GM10248 (cell line): ENCODE results near the gene ATP9A.
"Not testable (repeated sequence)": the region's sequence is repeated elsewhere in the genome, so short reads cannot be mapped to it uniquely, and the experiment has no call there.

Source experiments
- CTCF ChIA-PET: fragments of 300-600 bp; sonication (Branson Sonifier 250); formaldehyde crosslinking; extraction: SDS; loops from one replicate; lab custom pipeline; 2021; ENCODE audit warnings: antibody characterized with exemption; lab: Yijun Ruan, JAX
- POLR2A ChIA-PET: fragments of 350-650 bp; sonication (Branson Sonifier 250); formaldehyde crosslinking; extraction: SDS; loops from one replicate; lab custom pipeline; 2020; ENCODE audit warnings: antibody characterized with exemption; lab: Yijun Ruan, JAX
- DNase-seq: peaks from one replicate; pipeline ENCODE4 v3.0.0; 2012; ENCODE audit errors: extremely low spot score
- CTCF ChIP-seq: IDR thresholded peaks from 2 replicates; pipeline ENCODE4 v1.5.1; 2012; ENCODE audit warnings: mild to moderate bottlenecking, low read depth; ENCODE audit errors: extremely low read depth, missing control alignments, control extremely low read depth

ATP9A gene

GRCh38 chr20:51692806-51693400, 75.3 kb downstream of the ATP9A start:
- POLR2A ChIA-PET = no interaction called here
- TF ChIP-seq CTCF = no peak
- no peak for DNase-seq
- CTCF ChIA-PET = interaction anchor here (1.7 kb wide), 1 partner anchor 9 kb away, joined by 5 read pairs; no protein-coding TSS in a partner anchor

DNA sequence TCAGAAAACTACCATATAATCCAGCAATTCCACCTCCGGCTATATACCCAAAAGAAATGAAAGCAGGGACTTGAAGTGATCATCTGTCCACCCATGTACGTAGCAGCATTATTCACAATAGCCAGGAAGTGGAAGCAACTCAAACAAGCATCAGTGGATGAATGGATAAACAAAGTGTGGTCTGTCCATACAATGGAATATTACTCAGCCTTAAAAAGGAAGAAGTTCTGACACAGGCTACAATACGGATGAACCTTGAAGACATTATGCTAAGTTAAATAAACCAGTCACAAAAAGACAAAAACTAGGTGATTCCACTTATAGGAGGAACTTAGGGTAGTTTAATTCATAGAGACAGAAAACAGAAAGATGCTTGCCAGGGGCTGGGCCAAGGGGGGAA, 76.5 kb downstream of the ATP9A start:
- TF ChIP-seq CTCF = no peak
- CTCF ChIA-PET = no interaction called here
- POLR2A ChIA-PET = no interaction called here

GRCh38 chr20:51688600-51689244, 79.5 kb downstream of the ATP9A start:
- DNase-seq = no peak
- ChIA-PET POLR2A (no interaction called here), CTCF (no interaction called here)
- no peak for TF ChIP-seq CTCF

More for the DNA sequence above, 76.5 kb downstream of the ATP9A start:
- no peak for DNase-seq

DNA sequence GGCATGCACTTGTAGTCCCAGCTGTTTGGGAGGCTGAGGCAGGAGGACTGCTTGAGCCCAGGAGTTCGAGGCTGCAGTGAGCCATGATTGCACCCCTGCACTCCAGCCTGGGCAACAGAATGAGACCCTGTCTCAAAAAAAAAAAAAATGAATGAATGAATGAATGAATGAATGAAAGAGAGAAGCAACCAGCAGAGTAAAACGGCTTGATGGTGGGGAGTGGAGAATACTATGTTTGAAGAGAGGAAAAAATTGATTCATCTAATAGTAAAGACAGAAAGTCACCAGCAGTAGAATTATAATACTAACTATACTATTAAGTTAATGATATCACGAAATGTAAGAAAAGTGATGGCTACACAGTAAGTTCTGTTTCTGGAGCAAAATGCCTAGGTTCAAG, 80.6 kb downstream of the ATP9A start:
- no peak for TF ChIP-seq CTCF
- ChIA-PET CTCF (no interaction called here), POLR2A (no interaction called here)
- DNase-seq = no peak

DNA sequence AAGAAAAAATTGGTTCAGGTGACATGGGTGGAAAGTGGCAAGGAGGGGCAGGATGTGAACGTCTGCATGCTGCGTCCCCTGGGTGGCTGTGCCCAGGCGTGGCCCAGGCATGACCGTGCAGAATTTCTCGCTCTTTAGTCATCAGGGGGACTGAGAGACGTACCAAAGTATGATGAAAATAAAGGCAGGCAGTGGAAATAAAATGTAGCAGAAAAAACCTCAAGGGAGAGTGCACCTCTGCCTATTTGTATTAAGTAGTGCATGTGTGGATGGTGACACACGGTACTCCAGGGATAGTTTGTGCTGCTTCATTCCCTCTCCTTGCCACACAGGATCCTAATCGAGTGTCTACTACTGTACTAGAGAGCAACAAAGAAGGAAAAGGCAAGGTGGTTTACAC, 81.1 kb downstream of the ATP9A start:
- ChIA-PET CTCF (no interaction called here), POLR2A (no interaction called here)
- no peak for TF ChIP-seq CTCF
- no peak for DNase-seq

DNA sequence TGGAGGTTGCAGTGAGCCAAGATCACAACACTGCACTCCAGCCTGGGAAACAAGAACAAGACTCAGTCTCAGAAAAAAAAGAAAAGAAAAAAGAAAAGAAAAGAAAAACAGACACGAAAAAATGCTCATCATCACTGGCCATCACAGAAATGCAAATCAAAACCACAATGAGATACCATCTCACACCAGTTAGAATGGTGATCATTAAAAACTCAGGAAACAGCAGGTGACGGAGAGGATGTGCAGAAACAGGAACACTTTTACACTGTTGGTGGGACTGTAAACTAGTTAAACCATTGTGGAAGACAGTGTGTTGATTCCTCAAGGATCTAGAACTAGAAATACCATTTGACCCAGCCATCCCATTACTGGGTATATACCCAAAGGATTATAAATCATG, 82.7 kb downstream of the ATP9A start:
- POLR2A ChIA-PET, CTCF ChIA-PET: not testable (repeated sequence)

DNA sequence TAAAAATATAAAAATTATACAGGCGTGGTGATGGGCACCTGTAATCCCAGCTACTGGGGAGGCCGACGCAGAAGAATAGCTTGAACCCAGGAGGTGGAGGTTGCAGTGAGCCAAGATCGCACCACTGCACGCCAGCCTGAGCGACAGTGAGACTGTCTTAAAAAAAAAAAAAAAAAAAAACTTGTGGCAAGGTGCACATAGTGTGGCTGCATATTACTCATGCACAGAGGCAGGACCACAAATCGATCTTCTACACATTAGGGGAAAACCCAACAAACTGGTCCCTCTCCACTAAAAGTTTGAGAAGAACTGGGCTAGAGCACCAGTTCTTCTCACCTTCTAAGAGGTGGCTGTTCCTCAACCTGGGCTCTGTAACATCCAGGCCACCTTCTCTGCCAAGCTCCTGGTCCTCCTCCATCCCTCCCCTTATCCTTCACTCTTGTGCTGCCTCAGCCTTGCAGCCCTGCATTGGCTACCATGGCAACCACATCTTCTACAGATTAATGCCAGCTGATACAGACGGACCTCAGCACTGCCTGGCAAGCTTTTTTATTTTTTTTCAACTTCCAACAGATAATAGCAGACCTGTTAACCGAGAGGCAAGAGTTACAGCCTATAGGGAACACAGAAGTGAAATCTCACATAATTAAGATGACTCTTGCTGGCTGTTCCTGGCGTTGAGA, 88.0 kb downstream of the ATP9A start:
- DNase-seq = no peak
- no peak for TF ChIP-seq CTCF
- ChIA-PET CTCF (no interaction called here), POLR2A (no interaction called here)

More for the DNA sequence above, 82.7 kb downstream of the ATP9A start:
- not testable (repeated sequence) for DNase-seq
